ENCODE results near the gene CRACR2A. TPM values are rescaled to one million over a fixed set of nuclear protein-coding genes. Genes with fewer than 3 reads are reported as not detected.

Gene CRACR2A
- total and polyA plus RNA-seq, 2 of the 8 experiments (the other 6 are each of a cell fraction or from before 2014, with no cell fraction given) = 0.85 to 3.2 TPM

DNA sequence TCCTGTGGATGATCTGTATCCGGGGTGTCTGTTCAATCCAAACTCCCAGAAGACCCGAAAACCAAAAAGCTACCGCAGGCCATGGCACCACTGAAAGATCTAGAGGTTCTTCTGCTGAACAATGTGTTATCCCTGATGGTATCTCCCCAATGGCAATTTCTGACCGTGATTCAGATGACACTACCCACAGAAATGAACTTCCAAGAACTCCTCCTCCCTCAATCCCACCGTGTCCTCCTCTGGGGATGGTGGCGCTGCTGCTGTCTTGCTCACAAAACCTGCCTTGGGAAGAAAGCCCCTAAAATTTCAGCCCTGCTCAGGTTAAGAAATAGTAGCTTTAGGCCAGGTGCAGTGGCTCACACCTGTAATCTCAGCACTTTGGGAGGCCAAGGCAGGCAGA is 7.8 kb downstream of the CRACR2A start (continued):
- TF ChIP-seq, protein P1, sequence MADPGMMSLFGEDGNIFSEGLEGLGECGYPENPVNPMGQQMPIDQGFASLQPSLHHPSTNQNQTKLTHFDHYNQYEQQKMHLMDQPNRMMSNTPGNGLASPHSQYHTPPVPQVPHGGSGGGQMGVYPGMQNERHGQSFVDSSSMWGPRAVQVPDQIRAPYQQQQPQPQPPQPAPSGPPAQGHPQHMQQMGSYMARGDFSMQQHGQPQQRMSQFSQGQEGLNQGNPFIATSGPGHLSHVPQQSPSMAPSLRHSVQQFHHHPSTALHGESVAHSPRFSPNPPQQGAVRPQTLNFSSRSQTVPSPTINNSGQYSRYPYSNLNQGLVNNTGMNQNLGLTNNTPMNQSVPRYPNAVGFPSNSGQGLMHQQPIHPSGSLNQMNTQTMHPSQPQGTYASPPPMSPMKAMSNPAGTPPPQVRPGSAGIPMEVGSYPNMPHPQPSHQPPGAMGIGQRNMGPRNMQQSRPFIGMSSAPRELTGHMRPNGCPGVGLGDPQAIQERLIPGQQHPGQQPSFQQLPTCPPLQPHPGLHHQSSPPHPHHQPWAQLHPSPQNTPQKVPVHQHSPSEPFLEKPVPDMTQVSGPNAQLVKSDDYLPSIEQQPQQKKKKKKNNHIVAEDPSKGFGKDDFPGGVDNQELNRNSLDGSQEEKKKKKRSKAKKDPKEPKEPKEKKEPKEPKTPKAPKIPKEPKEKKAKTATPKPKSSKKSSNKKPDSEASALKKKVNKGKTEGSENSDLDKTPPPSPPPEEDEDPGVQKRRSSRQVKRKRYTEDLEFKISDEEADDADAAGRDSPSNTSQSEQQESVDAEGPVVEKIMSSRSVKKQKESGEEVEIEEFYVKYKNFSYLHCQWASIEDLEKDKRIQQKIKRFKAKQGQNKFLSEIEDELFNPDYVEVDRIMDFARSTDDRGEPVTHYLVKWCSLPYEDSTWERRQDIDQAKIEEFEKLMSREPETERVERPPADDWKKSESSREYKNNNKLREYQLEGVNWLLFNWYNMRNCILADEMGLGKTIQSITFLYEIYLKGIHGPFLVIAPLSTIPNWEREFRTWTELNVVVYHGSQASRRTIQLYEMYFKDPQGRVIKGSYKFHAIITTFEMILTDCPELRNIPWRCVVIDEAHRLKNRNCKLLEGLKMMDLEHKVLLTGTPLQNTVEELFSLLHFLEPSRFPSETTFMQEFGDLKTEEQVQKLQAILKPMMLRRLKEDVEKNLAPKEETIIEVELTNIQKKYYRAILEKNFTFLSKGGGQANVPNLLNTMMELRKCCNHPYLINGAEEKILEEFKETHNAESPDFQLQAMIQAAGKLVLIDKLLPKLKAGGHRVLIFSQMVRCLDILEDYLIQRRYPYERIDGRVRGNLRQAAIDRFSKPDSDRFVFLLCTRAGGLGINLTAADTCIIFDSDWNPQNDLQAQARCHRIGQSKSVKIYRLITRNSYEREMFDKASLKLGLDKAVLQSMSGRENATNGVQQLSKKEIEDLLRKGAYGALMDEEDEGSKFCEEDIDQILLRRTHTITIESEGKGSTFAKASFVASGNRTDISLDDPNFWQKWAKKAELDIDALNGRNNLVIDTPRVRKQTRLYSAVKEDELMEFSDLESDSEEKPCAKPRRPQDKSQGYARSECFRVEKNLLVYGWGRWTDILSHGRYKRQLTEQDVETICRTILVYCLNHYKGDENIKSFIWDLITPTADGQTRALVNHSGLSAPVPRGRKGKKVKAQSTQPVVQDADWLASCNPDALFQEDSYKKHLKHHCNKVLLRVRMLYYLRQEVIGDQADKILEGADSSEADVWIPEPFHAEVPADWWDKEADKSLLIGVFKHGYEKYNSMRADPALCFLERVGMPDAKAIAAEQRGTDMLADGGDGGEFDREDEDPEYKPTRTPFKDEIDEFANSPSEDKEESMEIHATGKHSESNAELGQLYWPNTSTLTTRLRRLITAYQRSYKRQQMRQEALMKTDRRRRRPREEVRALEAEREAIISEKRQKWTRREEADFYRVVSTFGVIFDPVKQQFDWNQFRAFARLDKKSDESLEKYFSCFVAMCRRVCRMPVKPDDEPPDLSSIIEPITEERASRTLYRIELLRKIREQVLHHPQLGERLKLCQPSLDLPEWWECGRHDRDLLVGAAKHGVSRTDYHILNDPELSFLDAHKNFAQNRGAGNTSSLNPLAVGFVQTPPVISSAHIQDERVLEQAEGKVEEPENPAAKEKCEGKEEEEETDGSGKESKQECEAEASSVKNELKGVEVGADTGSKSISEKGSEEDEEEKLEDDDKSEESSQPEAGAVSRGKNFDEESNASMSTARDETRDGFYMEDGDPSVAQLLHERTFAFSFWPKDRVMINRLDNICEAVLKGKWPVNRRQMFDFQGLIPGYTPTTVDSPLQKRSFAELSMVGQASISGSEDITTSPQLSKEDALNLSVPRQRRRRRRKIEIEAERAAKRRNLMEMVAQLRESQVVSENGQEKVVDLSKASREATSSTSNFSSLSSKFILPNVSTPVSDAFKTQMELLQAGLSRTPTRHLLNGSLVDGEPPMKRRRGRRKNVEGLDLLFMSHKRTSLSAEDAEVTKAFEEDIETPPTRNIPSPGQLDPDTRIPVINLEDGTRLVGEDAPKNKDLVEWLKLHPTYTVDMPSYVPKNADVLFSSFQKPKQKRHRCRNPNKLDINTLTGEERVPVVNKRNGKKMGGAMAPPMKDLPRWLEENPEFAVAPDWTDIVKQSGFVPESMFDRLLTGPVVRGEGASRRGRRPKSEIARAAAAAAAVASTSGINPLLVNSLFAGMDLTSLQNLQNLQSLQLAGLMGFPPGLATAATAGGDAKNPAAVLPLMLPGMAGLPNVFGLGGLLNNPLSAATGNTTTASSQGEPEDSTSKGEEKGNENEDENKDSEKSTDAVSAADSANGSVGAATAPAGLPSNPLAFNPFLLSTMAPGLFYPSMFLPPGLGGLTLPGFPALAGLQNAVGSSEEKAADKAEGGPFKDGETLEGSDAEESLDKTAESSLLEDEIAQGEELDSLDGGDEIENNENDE (IDR thresholded peaks at IDR 0.05; ENCODE audit: insufficient replicate concordance, low read length) = no peak
- TF ChIP-seq SIX5 (IDR thresholded peaks at IDR 0.05; ENCODE audit: low read depth, low read length) (no peak), ZNF274 (IDR thresholded peaks at IDR 0.05; ENCODE audit: borderline replicate concordance, extremely low read depth, low read length) (no peak), BCL11A (IDR thresholded peaks at IDR 0.05; ENCODE audit: low read depth in 2 of 2, low read length in 2 of 2) (no peak), NRF1 (IDR thresholded peaks at IDR 0.05; ENCODE audit: low read depth, low read length) (no peak), EP300 (IDR thresholded peaks at IDR 0.05; ENCODE audit: borderline replicate concordance in 1 of 2, low read depth in 2 of 2, low read length in 2 of 2) (no peak), KDM4A (IDR thresholded peaks at IDR 0.05; ENCODE audit: low read depth, low read length, severe bottlenecking) (no peak), CREB1 (IDR thresholded peaks at IDR 0.05) (no peak), ATF3 (IDR thresholded peaks at IDR 0.05; ENCODE audit: insufficient read depth, low read depth, low read length) (no peak), RFX5 (IDR thresholded peaks at IDR 0.05; ENCODE audit: borderline replicate concordance, low read depth, low read length) (no peak), POLR2AphosphoS5 (IDR thresholded peaks at IDR 0.05; ENCODE audit: low read depth, low read length) (no peak), POU5F1 (IDR thresholded peaks at IDR 0.05; ENCODE audit: low read depth, low read length) (no peak)
